ENCODE data around the gene LDB2.

- TF ChIP-seq CTCF (IDR thresholded peaks at IDR 0.05) (no peak), ZFX (IDR thresholded peaks at IDR 0.05; ENCODE audit: borderline replicate concordance) (no peak)
Measured at GRCh38 chr4:16684935-16685334, 213.5 kb downstream of the LDB2 start.
